GM12878 (cell line): ENCODE data around the gene DOCK1. TPM values are rescaled to one million over a fixed set of nuclear protein-coding genes. Genes with fewer than 3 reads are reported as not detected.

Source experiments
- ATAC-seq: fragments of 200-7000 bp; cut with Tn5 transposase; 3 replicates; pipeline ENCODE4 v1.9.1; 2020; ENCODE audit warnings: mild to moderate bottlenecking, moderate library complexity
- Bru-seq: library from RNA; stranded (reverse); fragments of 400-500 nt; gene quantifications from one replicate; lab custom pipeline; 2021; lab: Mats Ljungman, UMichigan
- BruChase-seq, 2 experiments: library from RNA; stranded (reverse); fragments of 400-500 nt; gene quantifications; one replicate each; lab custom pipeline; 2021; lab: Mats Ljungman, UMichigan
- BruUV-seq: library from RNA; stranded (reverse); fragments of 400-500 nt; replicated peaks from 2 replicates; lab custom pipeline; 2021; lab: Mats Ljungman, UMichigan
- CTCF ChIA-PET: fragments of 300-600 bp; sonication (Branson Sonifier 250); formaldehyde crosslinking; extraction: SDS; loops from one replicate; lab custom pipeline; 2021; ENCODE audit warnings: inconsistent platforms; lab: Yijun Ruan, JAX
- POLR2A ChIA-PET: fragments of 350-600 bp; formaldehyde crosslinking; extraction: SDS; loops from one replicate; lab custom pipeline; 2021; ENCODE audit warnings: inconsistent platforms; lab: Charles Lee
- RAD21 ChIA-PET: fragments of 300-600 bp; sonication (Branson Sonifier 250); formaldehyde crosslinking; loops from one replicate; lab custom pipeline; 2023; ENCODE audit warnings: antibody characterized with exemption; ENCODE audit not compliant: unreplicated experiment; lab: Charles Lee
- SMC1A ChIA-PET: fragments of 300-600 bp; sonication (Branson Sonifier 250); formaldehyde crosslinking; loops from one replicate; lab custom pipeline; 2023; ENCODE audit not compliant: unreplicated experiment, uncharacterized antibody; lab: Charles Lee
- DNase-seq: peaks from one replicate; pipeline ENCODE4 v3.0.0-alpha.2; 2011; ENCODE audit warnings: low read depth, low spot score
- FAIRE-seq: peaks from 3 replicates; lab custom pipeline; 2011; peaks lifted over from hg19 to GRCh38; lab: Jason Lieb, UNC
- H2AFZ ChIP-seq: 2 replicates; pipeline ENCODE4 v1.6.0; 2011; ENCODE audit warnings: low read depth, low read length, control low read depth; ENCODE audit not compliant: control insufficient read depth
- H3K27ac ChIP-seq: 2 replicates; pipeline ENCODE4 v1.5.1; 2011; ENCODE audit warnings: control low read depth; ENCODE audit not compliant: control insufficient read depth, insufficient read depth
- H3K27me3 ChIP-seq, 2 experiments: replicated peaks in 1 of 2; 2 replicates each; pipeline versions ENCODE4 v1.6.0 to v1.6.1; 2011; ENCODE audit warnings: low read length in 1 of 2; ENCODE audit not compliant: control insufficient read depth in 2 of 2, insufficient read depth in 2 of 2
- H3K36me3 ChIP-seq, 2 experiments: 2 replicates each; pipeline ENCODE4 v1.5.1; 2011; ENCODE audit warnings: low read length in 1 of 2; ENCODE audit not compliant: control insufficient read depth in 2 of 2, insufficient read depth in 2 of 2
- H3K4me1 ChIP-seq: 2 replicates; pipeline ENCODE4 v1.6.1; 2011; ENCODE audit warnings: mild to moderate bottlenecking, low read length, moderate library complexity, mixed read lengths; ENCODE audit not compliant: control insufficient read depth, insufficient read depth
- H3K4me2 ChIP-seq: 2 replicates; pipeline ENCODE4 v1.6.0; 2011; ENCODE audit warnings: control low read depth; ENCODE audit not compliant: control insufficient read depth, insufficient read depth
- H3K4me3 ChIP-seq: fragments of 200-600 bp; sonication (generic); 2 replicates; pipeline ENCODE4 v1.5.1; 2016
- H3K79me2 ChIP-seq: 2 replicates; pipeline ENCODE4 v1.6.0; 2011; ENCODE audit warnings: low read length; ENCODE audit not compliant: control insufficient read depth, insufficient read depth
- H3K9ac ChIP-seq: 2 replicates; pipeline ENCODE4 v1.8.0; 2011; ENCODE audit warnings: low read length, control low read depth, mixed read lengths; ENCODE audit not compliant: control insufficient read depth, insufficient read depth
- H3K9me3 ChIP-seq: replicated peaks from 3 replicates; pipeline ENCODE4 v1.5.1; 2011; ENCODE audit warnings: mild to moderate bottlenecking, low read length; ENCODE audit not compliant: control insufficient read depth, insufficient read depth
- H4K20me1 ChIP-seq: 2 replicates; pipeline ENCODE4 v1.6.0; 2011; ENCODE audit not compliant: control insufficient read depth, insufficient read depth
- ATF7 ChIP-seq: fragments of 450-650 bp; IDR thresholded peaks from 2 replicates; pipeline ENCODE4 v1.6.1; 2016; ENCODE audit warnings: low read depth, mild to moderate bottlenecking
- EP300 ChIP-seq, 2 experiments: fragments of 150-350 bp in 1 of 2; IDR thresholded peaks; 2 replicates each; pipeline ENCODE4 v1.6.1; 2011 to 2012; ENCODE audit warnings: low read depth in 2 of 2, low read length in 2 of 2, borderline replicate concordance in 1 of 2, improper control_type of control experiment in 1 of 2, inconsistent platforms in 1 of 2; ENCODE audit not compliant: control insufficient read depth in 1 of 2
- IKZF2 ChIP-seq, 2 experiments: fragments of 450-650 bp; IDR thresholded peaks; 2 replicates each; pipeline ENCODE4 v1.6.1; 2017; ENCODE audit warnings: mild to moderate bottlenecking in 2 of 2, moderate library complexity in 2 of 2
- JUNB ChIP-seq: IDR thresholded peaks from 2 replicates; pipeline ENCODE4 v1.6.1; 2016; ENCODE audit warnings: antibody characterized with exemption, mild to moderate bottlenecking
- JUND ChIP-seq: IDR thresholded peaks from 2 replicates; pipeline ENCODE4 v1.6.1; 2012; ENCODE audit warnings: low read depth, mild to moderate bottlenecking, low read length, improper control_type of control experiment, moderate library complexity
- MEF2A ChIP-seq: IDR thresholded peaks from 2 replicates; pipeline ENCODE4 v1.6.1; 2011; ENCODE audit warnings: low read depth, mild to moderate bottlenecking, low read length, moderate library complexity; ENCODE audit not compliant: insufficient read depth
- MYC ChIP-seq: IDR thresholded peaks from 2 replicates; pipeline ENCODE4 v1.6.1; 2011; ENCODE audit warnings: mild to moderate bottlenecking, low read length, moderate library complexity, inconsistent platforms; ENCODE audit not compliant: insufficient read depth, insufficient replicate concordance, insufficient read length, severe bottlenecking
- NR2C2 ChIP-seq: IDR thresholded peaks from 2 replicates; pipeline ENCODE4 v1.6.1; 2011; ENCODE audit warnings: borderline replicate concordance, low read depth; ENCODE audit not compliant: control insufficient read depth, insufficient read length
- POLR2A ChIP-seq: IDR thresholded peaks from 2 replicates; pipeline ENCODE4 v1.6.1; 2011; ENCODE audit warnings: low read depth, mild to moderate bottlenecking, low read length
- POLR2AphosphoS2 ChIP-seq: IDR thresholded peaks from 2 replicates; pipeline ENCODE4 v1.6.1; 2011; ENCODE audit warnings: low read depth, mild to moderate bottlenecking, low read length, improper control_type of control experiment, moderate library complexity
- POU2F2 ChIP-seq: IDR thresholded peaks from 3 replicates; pipeline ENCODE4 v1.6.1; 2011; ENCODE audit warnings: low read depth, mild to moderate bottlenecking, low read length, borderline replicate concordance
- RELA ChIP-seq: fragments of 450-650 bp; IDR thresholded peaks from 2 replicates; pipeline ENCODE4 v1.8.0; 2014; ENCODE audit warnings: borderline replicate concordance; ENCODE audit not compliant: partially characterized antibody
- ZNF622 ChIP-seq: fragments of 450-650 bp; IDR thresholded peaks from 2 replicates; pipeline ENCODE4 v1.6.1; 2017; ENCODE audit warnings: mild to moderate bottlenecking, inconsistent platforms
- WGBS: methylation state at CpG from one replicate; pipeline ENCODE4 v1.1.6; 2016; ENCODE audit warnings: low lambda C conversion rate; ENCODE audit not compliant: insufficient replicate concordance, insufficient coverage; ENCODE audit errors: missing lambda C conversion rate; 5-methylcytosine and 5-hydroxymethylcytosine counted together
- in situ Hi-C: fragments of 300-500 bp; cut with MboI; formaldehyde crosslinking; loops from 9 replicates; pipeline ENCODE4 v1.14.3; 2018; ENCODE audit warnings: mixed read lengths
- intact Hi-C: fragments of 100-400 bp; cut with micrococcal nuclease; formaldehyde crosslinking; loops from one replicate; pipeline ENCODE4 v1.14.2; 2022; ENCODE audit not compliant: unreplicated experiment
- long read RNA-seq, 2 experiments: library from polyadenylated mRNA; unstranded; transcript quantifications; one replicate each; pipeline ENCODE4 v2.0.0, GENCODE V29; 2019 to 2020
- polyA minus RNA-seq, 3 experiments: library from RNA; depleted of rRNA, polyadenylated mRNA; stranded (reverse); fragments of >200 nt; gene quantifications; 2 replicates each; pipeline ENCODE4 v1.2.3, GENCODE V29; 2011
- polyA plus RNA-seq, 11 experiments: library from polyadenylated mRNA; depleted of rRNA in 4 of 11; unstranded in 6 of 11; stranded (reverse) in 5 of 11; fragments of >200 nt; fragmentation: Nextera tagmentation in 4 of 11; fragmentation: Illumina TruSeq in 1 of 11; extraction: Ambion mirVana in 4 of 11; extraction: Trizol in 1 of 11; gene quantifications; 1 replicate in 1 of 11; 2 replicates in 10 of 11; pipeline versions ENCODE4 v1.2.1 to v1.2.3, GENCODE V29; 2011 to 2016; ENCODE audit warnings: inconsistent platforms in 2 of 11, missing spikeins in 2 of 11, low read depth in 1 of 11
- total RNA-seq, 4 experiments: library from RNA; depleted of rRNA in 3 of 4; stranded (reverse); fragments of >200 nt in 3 of 4; fragmentation: Illumina TruSeq in 1 of 4; extraction: Trizol in 1 of 4; gene quantifications; 2 replicates each; pipeline versions ENCODE4 v1.2.1 to v1.2.3, GENCODE V29; 2013 to 2021
- TF ChIP-seq, protein P1 (sequence below): fragments of 450-650 bp; IDR thresholded peaks from 2 replicates; pipeline ENCODE4 v1.6.1; 2017; ENCODE audit warnings: mild to moderate bottlenecking, moderate library complexity
- TF ChIP-seq, protein P2 (sequence below): IDR thresholded peaks from 2 replicates; pipeline ENCODE4 v1.6.1; 2012; ENCODE audit warnings: low read depth, low read length, improper control_type of control experiment

DOCK1 gene
- total RNA-seq (2013; cell fraction: nucleolus; rRNA removed) = not detected in 2 replicates
- total RNA-seq (2014; rRNA removed) (not detected in 2 replicates), total RNA-seq (2014; rRNA removed; fragmentation: Illumina TruSeq; extraction: Trizol) (not detected in 2 replicates), total RNA-seq (2021) (0.13 and 0.18 TPM in 2 replicates), polyA plus RNA-seq (2011; rRNA removed) (0.05 and 0.07 TPM in 2 replicates), polyA plus RNA-seq (2014; fragmentation: Illumina TruSeq; extraction: Trizol) (not detected in 2 replicates), polyA plus RNA-seq (2014; fragmentation: Nextera tagmentation; extraction: Ambion mirVana) (not detected), polyA plus RNA-seq (2014; rRNA removed) (not detected in 2 replicates), polyA plus RNA-seq (2016; fragmentation: Nextera tagmentation; extraction: Ambion mirVana) (not detected), polyA minus RNA-seq (2011; rRNA and poly(A)+ RNA removed) (0.15 and 1.3 TPM in 2 replicates), Bru-seq, nascent RNA (percentile 12 among the genes with signal in this experiment), BruChase-seq, experiment 1, labeled RNA remaining after a 6-hour chase (percentile 12 among the genes with signal in this experiment), BruChase-seq, experiment 2, labeled RNA remaining after a 2-hour chase (percentile 16 among the genes with signal in this experiment)
- polyA plus RNA-seq (2011; ENCODE audit: low read depth) = not detected
- polyA plus RNA-seq (2011; cell fraction: cytosol; rRNA removed) = 0.03 TPM in 2 replicates
- polyA plus RNA-seq (2011; cell fraction: nucleus; rRNA removed) = 0.06 TPM in 2 replicates
- not detected in 2 replicates for polyA plus RNA-seq (2012)
- polyA minus RNA-seq (2011; cell fraction: cytosol; rRNA and poly(A)+ RNA removed) = not detected in 2 replicates
- 0.10 and 1.1 TPM in 2 replicates for polyA minus RNA-seq (2011; cell fraction: nucleus; rRNA and poly(A)+ RNA removed)
- long read RNA-seq, experiment 1 = 0 reads
- long read RNA-seq, experiment 2 = 0 reads

DNA sequence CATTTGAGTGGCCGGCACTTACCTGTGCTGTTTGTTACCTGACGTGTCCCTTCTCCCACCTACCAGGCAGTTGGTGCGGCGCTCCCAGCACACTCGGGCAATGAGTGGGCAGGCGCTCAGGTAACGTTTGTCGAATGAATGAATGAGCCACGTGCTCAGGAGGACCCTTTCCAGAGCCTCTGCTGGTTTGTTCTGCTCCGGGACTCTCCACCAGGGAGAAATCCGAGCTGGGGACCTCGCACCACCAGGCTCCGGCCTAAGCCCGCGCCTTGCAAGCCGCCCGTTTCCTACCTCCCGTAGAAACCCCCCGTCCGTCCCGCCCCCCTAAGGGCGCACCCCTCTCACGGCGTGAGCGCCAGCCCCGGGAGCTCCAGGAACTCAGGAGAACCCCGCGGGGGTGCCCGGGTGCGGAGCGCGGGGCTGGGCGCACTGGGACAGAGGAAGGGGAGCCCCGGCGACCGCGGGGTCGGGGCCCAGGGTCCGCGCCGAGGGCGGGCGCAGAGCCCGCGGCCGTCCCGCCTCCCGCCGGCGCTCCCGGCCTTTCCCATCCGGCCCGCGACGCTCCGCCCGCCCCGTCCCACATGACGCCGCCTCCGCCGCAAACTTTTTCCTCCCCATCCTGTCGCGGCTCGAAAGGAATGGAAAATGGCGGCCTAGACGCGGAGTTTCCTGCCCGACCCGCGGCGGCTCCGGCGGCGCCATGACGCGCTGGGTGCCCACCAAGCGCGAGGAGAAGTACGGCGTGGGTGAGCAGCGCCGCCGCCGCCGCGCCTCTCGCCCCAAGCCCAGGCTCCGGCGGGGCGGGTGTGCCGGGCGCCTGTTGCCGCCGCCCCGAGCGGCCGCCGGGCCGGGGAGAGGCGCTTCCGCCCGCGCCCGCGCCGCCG lies at the start of gene DOCK1:
Gene DOCK1 (plus strand): TSS at position 611 of the 884 bp plus-strand sequence. CDS start 90 bp downstream, at position 701.
- ChIA-PET POLR2A (no interaction called here), SMC1A (no interaction called here), RAD21 (no interaction called here), CTCF (no interaction called here)
- H3K9ac ChIP-seq = no peak within 1 kb of the TSS
- WGBS = 62% methylated on average over 38 of the region's 108 CpGs
- no peak within 1 kb of the TSS for H3K4me2 ChIP-seq
- no peak within 1 kb of the TSS for H3K27ac ChIP-seq
- no peaks in the 10 kb centered on the region for H3K4me1 ChIP-seq
- no peaks in the 10 kb centered on the region for H4K20me1 ChIP-seq
- H3K27me3 ChIP-seq = no peaks in the 10 kb centered on the region
- in situ Hi-C loops (no loop called here), intact Hi-C loops (no loop called here)
- no peaks in the 10 kb centered on the region for H3K79me2 ChIP-seq
- no peak within 1 kb of the TSS for H2AFZ ChIP-seq
- H3K36me3 ChIP-seq = no peaks in the 10 kb centered on the region
- no peak for FAIRE-seq
- H3K4me3 ChIP-seq = no peak within 1 kb of the TSS
- no peak for DNase-seq
- no peak for ATAC-seq
- H3K9me3 ChIP-seq = no peaks in the 10 kb centered on the region; the same call in 2 of the 3 replicates
- no TSS peak for BruUV-seq
- no peak for TF ChIP-seq POLR2AphosphoS2
- TF ChIP-seq, protein P1, sequence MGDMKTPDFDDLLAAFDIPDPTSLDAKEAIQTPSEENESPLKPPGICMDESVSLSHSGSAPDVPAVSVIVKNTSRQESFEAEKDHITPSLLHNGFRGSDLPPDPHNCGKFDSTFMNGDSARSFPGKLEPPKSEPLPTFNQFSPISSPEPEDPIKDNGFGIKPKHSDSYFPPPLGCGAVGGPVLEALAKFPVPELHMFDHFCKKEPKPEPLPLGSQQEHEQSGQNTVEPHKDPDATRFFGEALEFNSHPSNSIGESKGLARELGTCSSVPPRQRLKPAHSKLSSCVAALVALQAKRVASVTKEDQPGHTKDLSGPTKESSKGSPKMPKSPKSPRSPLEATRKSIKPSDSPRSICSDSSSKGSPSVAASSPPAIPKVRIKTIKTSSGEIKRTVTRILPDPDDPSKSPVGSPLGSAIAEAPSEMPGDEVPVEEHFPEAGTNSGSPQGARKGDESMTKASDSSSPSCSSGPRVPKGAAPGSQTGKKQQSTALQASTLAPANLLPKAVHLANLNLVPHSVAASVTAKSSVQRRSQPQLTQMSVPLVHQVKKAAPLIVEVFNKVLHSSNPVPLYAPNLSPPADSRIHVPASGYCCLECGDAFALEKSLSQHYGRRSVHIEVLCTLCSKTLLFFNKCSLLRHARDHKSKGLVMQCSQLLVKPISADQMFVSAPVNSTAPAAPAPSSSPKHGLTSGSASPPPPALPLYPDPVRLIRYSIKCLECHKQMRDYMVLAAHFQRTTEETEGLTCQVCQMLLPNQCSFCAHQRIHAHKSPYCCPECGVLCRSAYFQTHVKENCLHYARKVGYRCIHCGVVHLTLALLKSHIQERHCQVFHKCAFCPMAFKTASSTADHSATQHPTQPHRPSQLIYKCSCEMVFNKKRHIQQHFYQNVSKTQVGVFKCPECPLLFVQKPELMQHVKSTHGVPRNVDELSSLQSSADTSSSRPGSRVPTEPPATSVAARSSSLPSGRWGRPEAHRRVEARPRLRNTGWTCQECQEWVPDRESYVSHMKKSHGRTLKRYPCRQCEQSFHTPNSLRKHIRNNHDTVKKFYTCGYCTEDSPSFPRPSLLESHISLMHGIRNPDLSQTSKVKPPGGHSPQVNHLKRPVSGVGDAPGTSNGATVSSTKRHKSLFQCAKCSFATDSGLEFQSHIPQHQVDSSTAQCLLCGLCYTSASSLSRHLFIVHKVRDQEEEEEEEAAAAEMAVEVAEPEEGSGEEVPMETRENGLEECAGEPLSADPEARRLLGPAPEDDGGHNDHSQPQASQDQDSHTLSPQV = no peak
- TF ChIP-seq ZNF622 = no peak
- TF ChIP-seq JUNB = no peak
- TF ChIP-seq MEF2A = no peak
- TF ChIP-seq, protein P2, sequence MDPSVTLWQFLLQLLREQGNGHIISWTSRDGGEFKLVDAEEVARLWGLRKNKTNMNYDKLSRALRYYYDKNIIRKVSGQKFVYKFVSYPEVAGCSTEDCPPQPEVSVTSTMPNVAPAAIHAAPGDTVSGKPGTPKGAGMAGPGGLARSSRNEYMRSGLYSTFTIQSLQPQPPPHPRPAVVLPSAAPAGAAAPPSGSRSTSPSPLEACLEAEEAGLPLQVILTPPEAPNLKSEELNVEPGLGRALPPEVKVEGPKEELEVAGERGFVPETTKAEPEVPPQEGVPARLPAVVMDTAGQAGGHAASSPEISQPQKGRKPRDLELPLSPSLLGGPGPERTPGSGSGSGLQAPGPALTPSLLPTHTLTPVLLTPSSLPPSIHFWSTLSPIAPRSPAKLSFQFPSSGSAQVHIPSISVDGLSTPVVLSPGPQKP = no peak
- TF ChIP-seq POU2F2 = no peak
- TF ChIP-seq POLR2A = no peak
- TF ChIP-seq MYC = no peak
- no peak for TF ChIP-seq ATF7
- no peak for TF ChIP-seq RELA
- no peak for TF ChIP-seq NR2C2
- no peak for TF ChIP-seq JUND
- TF ChIP-seq EP300 (IDR thresholded peaks at IDR 0.05; ENCODE audit: borderline replicate concordance in 1 of 2, control insufficient read depth in 1 of 2, low read depth in 2 of 2, low read length in 2 of 2) = no peak
- TF ChIP-seq IKZF2 (IDR thresholded peaks at IDR 0.05) = no peak
